ENCODE measurements around the gene AOAH.

AOAH gene

DNA sequence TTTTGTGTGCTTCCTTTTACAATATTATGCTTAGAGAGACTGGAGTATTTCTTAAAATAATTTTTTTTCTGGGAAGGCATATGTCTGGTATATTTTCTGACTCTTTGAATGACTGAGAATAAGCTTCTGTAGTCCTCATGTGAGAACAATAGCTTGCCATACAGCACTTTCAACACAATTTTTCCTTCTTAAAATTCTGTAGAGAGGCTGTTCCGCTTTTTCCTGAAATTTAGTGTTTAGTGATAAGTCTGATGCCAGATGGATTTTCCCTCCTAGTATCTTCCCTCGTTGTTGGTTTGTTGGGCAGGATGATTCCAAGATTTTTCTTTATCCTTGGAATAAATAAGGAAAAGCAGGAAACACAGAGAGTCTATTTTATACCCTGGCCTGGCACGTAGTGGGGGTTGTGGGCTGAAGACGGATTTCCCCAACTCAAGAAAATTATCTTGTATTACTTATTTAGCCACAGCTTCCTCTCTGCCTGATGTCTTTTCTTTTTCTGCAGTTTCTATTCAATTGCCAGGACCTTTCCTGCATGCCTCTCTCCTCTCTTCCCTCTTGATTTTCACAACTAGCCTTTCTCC, 111.2 kb downstream of the AOAH start:
- Histone ChIP-seq H3K9me2 (replicated peaks; ENCODE audit: low read depth, low read length) (no peaks in the 10 kb centered on the region), H3K4me3 (ENCODE audit: low read length, poor library complexity, severe bottlenecking) (no peak overlapping the region), H3K79me2 (ENCODE audit: insufficient read depth, low read length) (no peaks in the 10 kb centered on the region), H3F3A (ENCODE audit: low read depth) (no peaks in the 10 kb centered on the region), H2AFZ (ENCODE audit: low read length) (no peak overlapping the region), H3K9me3 (ENCODE audit: insufficient read depth, low read depth, low read length) (no peaks in the 10 kb centered on the region), H4K20me1 (ENCODE audit: insufficient read depth, low read length, poor library complexity, severe bottlenecking) (no peaks in the 10 kb centered on the region), H3K36me3 (ENCODE audit: insufficient read depth, low read length) (no peaks in the 10 kb centered on the region), H3K27me3 (ENCODE audit: insufficient read depth, low read length, poor library complexity, severe bottlenecking) (no peaks in the 10 kb centered on the region), H3K4me2 (ENCODE audit: low read depth, low read length, poor library complexity, severe bottlenecking) (no peak overlapping the region), H3K4me1 (ENCODE audit: insufficient read depth, low read length, poor library complexity, severe bottlenecking) (peaks cover 11% of the 10 kb centered on the region), H3K9ac (ENCODE audit: low read depth, low read length, poor library complexity, severe bottlenecking) (no peak overlapping the region)
- TF ChIP-seq CTCF (conservative IDR thresholded peaks at IDR 0.05; ENCODE audit: low read length), result no peak
- no peak for TF ChIP-seq EZH2phosphoT487 (IDR thresholded peaks at IDR 0.05; ENCODE audit: borderline replicate concordance)

DNA sequence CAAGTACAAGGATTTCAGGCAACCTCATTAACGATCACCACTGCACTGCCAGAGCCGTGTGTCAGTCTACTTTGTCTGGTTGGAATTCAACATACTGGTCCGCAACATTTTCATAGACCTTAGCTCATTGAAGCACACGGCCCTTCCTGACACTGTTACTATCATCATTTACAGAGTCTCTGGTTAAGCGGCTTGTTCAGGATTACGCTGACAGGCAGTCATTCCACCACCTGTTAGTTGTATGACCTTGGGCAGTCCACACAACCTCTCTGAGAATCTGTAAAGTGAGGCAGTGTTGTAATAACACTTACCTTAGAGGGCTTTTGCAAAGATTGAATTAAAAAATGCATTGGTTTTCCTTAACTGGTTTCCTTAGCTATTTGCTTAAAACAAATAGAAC, 112.6 kb downstream of the AOAH start:
- no peaks in the 10 kb centered on the region for H3K27me3 ChIP-seq (ENCODE audit: insufficient read depth, low read length, poor library complexity, severe bottlenecking)
- H3F3A ChIP-seq (ENCODE audit: low read depth), result no peaks in the 10 kb centered on the region
- H2AFZ ChIP-seq (ENCODE audit: low read length), result no peak overlapping the region
- H4K20me1 ChIP-seq (ENCODE audit: insufficient read depth, low read length, poor library complexity, severe bottlenecking), result no peaks in the 10 kb centered on the region
- TF ChIP-seq EZH2phosphoT487 (IDR thresholded peaks at IDR 0.05; ENCODE audit: borderline replicate concordance) (no peak), CTCF (conservative IDR thresholded peaks at IDR 0.05; ENCODE audit: low read length) (no peak)
- peaks cover 11% of the 10 kb centered on the region for H3K4me1 ChIP-seq (ENCODE audit: insufficient read depth, low read length, poor library complexity, severe bottlenecking)
- no peaks in the 10 kb centered on the region for H3K9me3 ChIP-seq (ENCODE audit: insufficient read depth, low read depth, low read length)
- H3K79me2 ChIP-seq (ENCODE audit: insufficient read depth, low read length), result no peaks in the 10 kb centered on the region
- no peaks in the 10 kb centered on the region for H3K9me2 ChIP-seq (replicated peaks; ENCODE audit: low read depth, low read length)
- no peak overlapping the region for H3K4me3 ChIP-seq (ENCODE audit: low read length, poor library complexity, severe bottlenecking)
- no peak overlapping the region for H3K4me2 ChIP-seq (ENCODE audit: low read depth, low read length, poor library complexity, severe bottlenecking)
- no peaks in the 10 kb centered on the region for H3K36me3 ChIP-seq (ENCODE audit: insufficient read depth, low read length)
- no peak overlapping the region for H3K9ac ChIP-seq (ENCODE audit: low read depth, low read length, poor library complexity, severe bottlenecking)

DNA sequence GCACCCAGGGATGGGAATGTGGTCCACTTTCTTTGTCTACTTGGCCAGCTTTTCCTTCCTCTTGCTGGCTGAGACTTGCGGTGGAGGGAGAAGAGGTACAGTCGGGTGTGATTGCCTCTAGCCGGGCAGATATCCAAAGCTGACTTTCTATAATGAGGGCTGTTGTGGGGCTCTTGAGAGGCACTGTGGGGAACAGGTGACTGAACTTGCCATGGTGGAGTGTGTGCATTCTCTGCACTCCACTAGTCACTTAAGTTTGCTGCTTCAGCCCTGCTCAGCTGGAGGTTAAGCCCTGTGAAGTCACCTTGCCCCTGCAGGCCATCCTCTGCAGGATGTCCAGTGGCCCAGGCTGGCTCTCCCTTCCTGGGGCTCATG, 116.6 kb downstream of the AOAH start:
- Histone ChIP-seq H3K9me2 (replicated peaks; ENCODE audit: low read depth, low read length) (no peaks in the 10 kb centered on the region), H3K9ac (ENCODE audit: low read depth, low read length, poor library complexity, severe bottlenecking) (no peak overlapping the region), H3F3A (ENCODE audit: low read depth) (no peaks in the 10 kb centered on the region), H3K4me1 (ENCODE audit: insufficient read depth, low read length, poor library complexity, severe bottlenecking) (peaks cover 12% of the 10 kb centered on the region), H4K20me1 (ENCODE audit: insufficient read depth, low read length, poor library complexity, severe bottlenecking) (no peaks in the 10 kb centered on the region), H3K4me2 (ENCODE audit: low read depth, low read length, poor library complexity, severe bottlenecking) (no peak overlapping the region), H3K27me3 (ENCODE audit: insufficient read depth, low read length, poor library complexity, severe bottlenecking) (no peaks in the 10 kb centered on the region), H3K4me3 (ENCODE audit: low read length, poor library complexity, severe bottlenecking) (no peak overlapping the region), H3K9me3 (ENCODE audit: insufficient read depth, low read depth, low read length) (no peaks in the 10 kb centered on the region), H3K36me3 (ENCODE audit: insufficient read depth, low read length) (no peaks in the 10 kb centered on the region), H2AFZ (ENCODE audit: low read length) (no peak overlapping the region), H3K79me2 (ENCODE audit: insufficient read depth, low read length) (no peaks in the 10 kb centered on the region)
- TF ChIP-seq EZH2phosphoT487 (IDR thresholded peaks at IDR 0.05; ENCODE audit: borderline replicate concordance) (no peak), CTCF (conservative IDR thresholded peaks at IDR 0.05; ENCODE audit: low read length) (no peak)

All from Loucy (cell line).